OCI-M2 (cell line): Measurements from ENCODE around the gene ACOX2.
A peak's percentile ranks its signal among the peaks of the same experiment; 100 is the strongest.

Source experiments
- DNase-seq: peaks from one replicate; lab custom pipeline; 2025; ENCODE audit not compliant: unreplicated experiment; lab: John Stamatoyannopoulos, UW

The ACOX2 gene

GRCh38 chr3:58514405-58514804 is 22.6 kb downstream of the ACOX2 start:
- no peak for DNase-seq

- DNase-seq: no peak
These were observed 28.6 kb downstream of the ACOX2 start for GRCh38 chr3:58508437-58508836.

- DNase-seq: no peak
These were observed 29.5 kb downstream of the ACOX2 start for GRCh38 chr3:58507356-58508078.

- no peak for DNase-seq
These were observed 34.1 kb downstream of the ACOX2 start for GRCh38 chr3:58502872-58503271.

GRCh38 chr3:58497097-58497496 is 39.9 kb downstream of the ACOX2 start:
- no peak for DNase-seq

- no peak for DNase-seq
These were observed 40.7 kb downstream of the ACOX2 start for GRCh38 chr3:58496206-58496857.

GRCh38 chr3:58495101-58495500 is 41.9 kb downstream of the ACOX2 start:
- no peak for DNase-seq

GRCh38 chr3:58494107-58494506 is 42.9 kb downstream of the ACOX2 start:
- DNase-seq: no peak

- no peak for DNase-seq
These were observed 44.5 kb downstream of the ACOX2 start for GRCh38 chr3:58492494-58492905.

GRCh38 chr3:58491506-58492402 is 45.2 kb downstream of the ACOX2 start, which contains the start of gene KCTD6:
Gene KCTD6, plus strand, starts transcription at chr3:58492096. Its CDS starts 6,660 bp downstream, at chr3:58498756.
- peak; percentile 71 for DNase-seq

GRCh38 chr3:58490860-58491501 is 46.0 kb downstream of the ACOX2 start:
- DNase-seq: no peak

GRCh38 chr3:58488967-58489366 is 48.0 kb downstream of the ACOX2 start:
- DNase-seq: no peak

- DNase-seq: no peak
These were observed 49.7 kb downstream of the ACOX2 start for GRCh38 chr3:58487140-58487886.

GRCh38 chr3:58485801-58486435 is 51.1 kb downstream of the ACOX2 start:
- no peak for DNase-seq

- DNase-seq: no peak
These were observed 52.3 kb downstream of the ACOX2 start for GRCh38 chr3:58484722-58485069.

GRCh38 chr3:58484045-58484721 is 52.8 kb downstream of the ACOX2 start:
- DNase-seq: no peak

GRCh38 chr3:58482917-58483636 is 53.9 kb downstream of the ACOX2 start:
- DNase-seq: no peak

- DNase-seq: no peak
These were observed 56.7 kb downstream of the ACOX2 start for GRCh38 chr3:58480309-58480708.

GRCh38 chr3:58478781-58479180 is 58.2 kb downstream of the ACOX2 start:
- no peak for DNase-seq
